Fibroblast of the conjunctiva (primary cell): ENCODE results near the gene MYT1.

Experiments
- DNase-seq: peaks from one replicate; pipeline ENCODE4 v3.0.0-alpha.2; 2010; ENCODE audit warnings: low read depth

Gene MYT1

DNA sequence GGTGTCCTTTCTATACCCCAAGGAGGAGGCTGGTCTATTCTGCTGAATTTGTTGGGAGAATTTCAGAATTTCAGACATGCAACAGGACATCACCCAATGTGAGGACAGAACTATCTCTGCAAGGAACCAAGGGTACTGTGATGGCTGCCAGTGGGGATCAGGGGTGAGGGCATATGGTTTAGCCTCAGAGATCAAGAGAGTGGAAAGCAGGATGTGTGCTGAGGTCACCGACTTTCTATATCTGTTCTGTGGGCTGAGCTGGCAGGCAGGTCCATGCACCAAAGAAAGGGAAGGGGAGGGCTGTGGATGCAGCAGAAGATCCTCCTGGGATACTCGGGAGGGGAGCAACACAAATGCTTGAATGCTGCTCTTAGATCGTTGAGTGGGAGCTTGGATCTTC, 28.8 kb downstream of the MYT1 start:
- no peak for DNase-seq

DNA sequence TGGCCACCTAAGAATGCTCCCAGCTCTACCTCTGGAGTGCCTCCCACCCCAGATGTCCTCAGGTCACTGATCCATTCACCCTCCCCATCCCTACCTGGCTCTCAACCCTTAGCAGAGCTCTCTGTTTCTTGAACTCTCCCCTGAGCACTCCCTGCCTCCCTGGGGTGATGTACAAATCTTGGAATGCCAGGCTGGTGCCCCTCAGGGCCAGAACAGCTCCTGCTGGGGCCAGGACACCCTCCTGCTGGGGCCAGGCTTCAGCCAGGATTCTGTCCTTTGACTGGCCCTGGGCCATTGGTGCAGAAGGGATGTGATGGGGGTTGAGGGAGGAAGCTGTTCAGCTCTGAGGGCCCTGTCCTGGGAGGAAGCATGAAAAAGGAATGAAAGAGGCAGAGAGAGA, 30.0 kb downstream of the MYT1 start:
- DNase-seq, result no peak

DNA sequence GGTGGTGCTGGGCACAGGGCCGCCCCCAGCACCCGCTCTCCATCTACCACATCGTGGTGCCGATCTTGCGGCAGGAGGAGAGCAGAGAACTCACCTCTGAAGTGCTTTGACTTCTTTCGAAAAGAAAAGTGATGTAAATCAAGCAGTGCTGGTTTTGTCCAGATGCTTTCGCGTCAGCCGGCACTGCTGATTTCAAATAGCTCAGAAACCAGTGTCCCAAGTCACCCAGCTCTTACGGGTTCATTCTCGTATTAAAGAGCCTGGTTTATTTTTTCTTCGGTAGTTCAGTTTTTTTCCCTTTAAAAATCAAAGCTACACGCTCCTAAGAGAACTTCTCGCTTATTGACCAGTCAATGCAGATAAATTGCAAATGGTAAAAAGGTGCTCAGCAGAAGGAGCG, 32.1 kb downstream of the MYT1 start:
- DNase-seq, result no peak

DNA sequence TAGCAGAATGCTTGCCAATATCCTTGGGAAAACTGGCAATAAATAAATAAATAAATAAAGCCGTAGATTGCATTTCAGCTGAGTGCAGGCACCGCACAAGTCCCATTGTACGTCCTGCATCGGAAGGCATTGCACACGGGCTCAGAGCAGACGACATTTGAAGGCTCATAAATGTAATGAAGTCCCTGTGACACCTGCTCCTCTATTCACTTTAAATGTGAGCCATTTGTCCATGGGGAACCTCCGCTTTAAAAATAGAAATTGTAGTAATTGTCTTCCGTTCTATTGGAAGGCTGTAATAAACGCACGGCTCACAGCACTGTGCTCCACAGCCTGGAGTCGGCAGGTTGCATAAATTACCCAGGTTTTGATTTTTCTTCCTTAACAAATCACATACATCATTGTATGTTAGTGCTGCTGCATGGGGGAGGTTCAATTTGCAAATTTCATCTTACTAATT, 32.6 kb downstream of the MYT1 start:
- no peak for DNase-seq

DNA sequence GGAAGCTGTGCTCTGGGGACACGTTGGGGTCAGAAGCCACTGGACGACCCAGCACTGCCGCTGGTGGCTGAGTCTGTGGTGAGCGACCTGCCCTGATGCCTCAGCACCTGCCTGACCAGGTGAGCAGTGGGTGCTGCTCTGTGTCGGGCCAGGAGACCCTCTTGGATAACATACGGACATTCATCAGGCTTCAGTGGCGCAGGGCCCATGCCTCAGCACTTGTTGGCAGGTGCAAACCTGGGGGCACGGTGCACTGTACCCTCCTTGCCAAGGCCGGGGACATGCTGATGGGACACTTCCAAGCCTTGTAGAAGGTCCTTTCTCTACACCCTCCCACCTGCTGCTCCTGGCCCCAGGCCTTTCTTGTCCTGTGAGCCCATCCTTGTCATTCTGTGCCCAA, 34.1 kb downstream of the MYT1 start:
- no peak for DNase-seq

DNA sequence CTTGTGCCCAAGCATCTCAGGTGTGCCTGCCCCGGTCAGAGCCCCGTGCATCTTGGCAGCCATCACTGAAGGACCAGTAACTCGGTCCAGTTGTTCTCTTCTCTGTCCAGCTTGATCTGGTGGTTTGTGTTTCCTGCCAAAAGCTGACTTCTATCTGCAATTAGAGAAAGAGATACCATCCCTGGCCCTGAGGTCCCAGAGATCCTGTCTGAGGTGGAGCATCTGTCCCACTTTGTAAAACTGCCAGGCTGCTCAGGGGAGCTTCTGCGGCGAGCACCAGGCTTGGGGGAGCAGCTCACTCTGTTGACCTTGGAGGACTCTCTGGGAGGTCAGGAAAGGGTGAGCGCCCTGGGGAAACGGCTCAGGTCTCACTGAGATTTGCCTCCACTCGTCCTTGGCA, 35.1 kb downstream of the MYT1 start:
- DNase-seq, result no peak

DNA sequence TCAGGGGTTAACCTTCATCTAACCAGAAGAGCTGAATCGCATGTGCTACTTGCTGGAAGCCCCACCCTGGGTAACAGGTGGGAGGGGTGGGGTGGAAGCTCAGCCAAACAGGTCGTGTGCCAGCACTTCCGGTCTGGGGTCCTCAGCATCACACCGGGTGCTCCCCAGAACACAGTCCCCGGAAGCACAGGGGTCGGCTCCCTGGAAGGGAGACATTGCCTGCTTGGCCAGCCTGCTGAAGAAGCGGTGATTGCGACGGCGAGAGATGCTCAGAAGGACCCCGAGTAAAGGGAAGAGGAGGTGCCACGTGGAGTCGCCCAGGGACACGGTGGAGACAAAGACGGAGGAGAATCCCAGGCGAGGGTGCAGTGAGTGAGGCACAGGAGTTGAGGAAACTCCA, 36.5 kb downstream of the MYT1 start:
- no peak for DNase-seq

DNA sequence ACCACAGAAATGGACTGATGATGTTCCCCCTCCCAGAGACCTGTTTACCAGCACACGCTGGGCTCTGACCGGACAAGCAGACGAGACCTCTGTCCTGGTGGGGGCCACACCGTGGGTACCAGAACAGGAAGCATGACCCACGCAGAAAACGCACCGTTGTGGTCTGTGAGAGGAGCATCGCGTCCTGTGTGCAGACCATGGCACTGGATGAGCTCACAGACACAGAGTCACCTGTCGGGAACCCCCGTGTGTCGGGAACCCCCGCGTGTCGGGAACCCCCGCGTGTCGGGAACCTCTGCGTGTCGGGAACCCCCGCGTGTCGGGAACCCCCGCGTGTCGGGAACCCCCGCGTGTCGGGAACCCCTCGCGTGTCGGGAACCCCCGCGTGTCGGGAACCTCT, 37.4 kb downstream of the MYT1 start:
- no peak for DNase-seq

DNA sequence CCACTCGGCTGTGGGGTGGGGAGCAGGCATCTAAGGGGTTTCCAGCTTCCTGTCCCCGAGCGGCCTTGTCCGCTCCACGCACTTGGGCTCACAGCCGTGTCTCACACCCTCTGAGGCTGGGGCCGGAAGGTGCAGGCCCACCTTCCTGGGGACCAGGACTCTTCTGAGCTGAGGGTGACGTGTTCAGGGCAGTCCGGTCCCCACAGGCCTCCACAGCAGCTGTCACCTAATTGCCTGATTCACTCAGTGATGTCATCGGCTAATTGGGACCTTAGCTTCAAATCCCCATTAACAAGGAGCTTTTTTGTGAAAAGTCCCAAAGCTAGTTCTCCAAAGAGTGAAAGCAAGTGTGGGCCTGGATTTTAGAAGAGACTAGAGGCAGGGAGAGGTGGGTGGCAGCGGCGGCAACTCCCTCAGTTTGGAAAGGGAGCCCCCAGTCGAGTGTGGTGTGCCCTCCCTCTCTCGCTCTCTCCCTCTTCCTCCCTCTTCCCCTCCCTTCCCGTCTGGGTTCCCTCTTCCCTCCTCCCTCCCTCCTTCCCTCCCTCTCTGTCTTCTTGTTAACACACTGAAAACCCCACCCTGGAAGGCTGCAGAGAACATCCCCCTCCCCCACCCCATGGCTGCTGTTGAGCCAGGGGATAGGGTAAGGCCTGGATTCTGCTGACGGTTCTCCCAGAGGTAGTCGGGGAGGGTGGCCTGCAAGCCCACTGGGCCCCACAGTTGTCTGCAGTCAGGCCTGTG, 39.0 kb downstream of the MYT1 start:
- no peak for DNase-seq

DNA sequence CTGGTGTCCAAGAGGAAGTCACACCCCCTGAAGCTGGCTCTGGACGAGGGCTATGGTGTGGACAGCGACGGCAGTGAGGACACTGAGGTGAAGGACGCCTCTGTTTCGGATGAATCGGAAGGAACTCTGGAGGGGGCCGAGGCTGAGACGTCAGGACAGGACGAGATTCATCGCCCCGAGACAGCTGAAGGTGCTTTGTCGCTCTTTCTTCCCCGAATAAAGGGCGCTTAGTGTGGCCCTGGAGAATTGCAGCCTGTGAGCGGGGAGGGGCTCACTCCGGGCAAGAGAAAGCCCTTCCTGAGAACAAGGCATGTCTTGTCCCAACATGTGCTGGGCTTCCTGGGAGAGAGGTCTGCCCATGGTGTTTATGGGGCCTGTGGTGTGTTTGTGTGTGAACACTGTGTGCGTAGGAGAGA, 41.4 kb downstream of the MYT1 start:
- no peak for DNase-seq

DNA sequence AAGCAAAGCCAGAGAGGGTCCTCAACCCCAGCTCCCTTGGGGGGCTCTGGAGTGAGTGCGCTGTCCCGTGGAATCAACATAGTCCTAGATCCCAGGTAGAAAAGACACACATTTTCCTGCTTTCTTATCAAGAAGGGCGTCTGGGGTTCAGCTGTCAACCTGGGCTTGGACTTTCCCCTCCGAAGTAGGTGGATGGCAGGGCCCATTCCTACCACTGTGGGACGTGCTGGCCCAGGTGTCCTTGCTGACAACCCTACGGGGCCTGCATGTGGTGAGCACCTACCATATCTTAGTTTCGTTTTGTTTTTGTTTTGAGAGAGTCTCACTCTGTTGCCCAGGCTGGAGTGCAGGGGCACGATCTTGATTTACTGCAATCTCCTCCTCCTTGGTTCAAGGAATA, 42.4 kb downstream of the MYT1 start:
- DNase-seq, result no peak

DNA sequence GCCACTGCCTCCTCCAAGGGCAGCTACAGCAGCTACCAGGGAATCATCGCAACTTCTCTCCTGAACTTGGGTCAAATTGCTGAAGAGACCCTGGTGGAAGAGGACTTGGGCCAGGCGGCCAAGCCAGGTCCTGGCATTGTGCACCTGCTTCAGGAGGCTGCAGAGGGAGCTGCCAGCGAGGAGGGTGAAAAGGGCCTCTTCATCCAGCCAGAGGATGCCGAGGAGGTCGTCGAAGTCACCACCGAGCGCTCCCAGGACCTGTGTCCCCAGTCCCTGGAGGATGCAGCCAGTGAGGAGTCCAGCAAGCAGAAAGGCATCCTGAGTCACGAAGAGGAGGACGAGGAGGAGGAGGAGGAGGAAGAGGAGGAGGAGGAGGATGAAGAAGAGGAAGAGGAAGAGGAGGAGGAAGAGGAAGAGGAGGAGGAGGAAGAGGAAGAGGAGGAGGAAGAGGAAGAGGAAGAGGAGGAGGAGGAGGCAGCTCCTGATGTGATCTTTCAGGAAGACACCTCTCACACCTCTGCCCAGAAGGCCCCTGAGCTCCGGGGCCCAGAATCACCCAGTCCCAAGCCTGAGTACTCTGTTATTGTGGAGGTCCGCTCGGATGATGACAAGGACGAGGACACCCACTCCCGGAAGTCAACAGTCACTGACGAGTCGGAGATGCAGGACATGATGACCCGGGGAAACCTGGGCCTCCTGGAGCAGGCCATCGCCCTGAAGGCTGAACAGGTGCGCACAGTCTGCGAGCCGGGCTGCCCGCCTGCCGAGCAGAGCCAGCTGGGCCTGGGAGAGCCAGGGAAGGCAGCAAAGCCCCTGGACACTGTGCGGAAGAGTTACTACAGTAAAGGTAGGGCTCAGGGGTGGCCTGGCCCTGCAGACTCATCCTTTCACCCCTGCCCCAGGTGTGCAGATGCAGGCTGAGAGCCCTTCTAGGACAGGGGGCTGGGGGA, 43.7 kb downstream of the MYT1 start:
- no peak for DNase-seq

DNA sequence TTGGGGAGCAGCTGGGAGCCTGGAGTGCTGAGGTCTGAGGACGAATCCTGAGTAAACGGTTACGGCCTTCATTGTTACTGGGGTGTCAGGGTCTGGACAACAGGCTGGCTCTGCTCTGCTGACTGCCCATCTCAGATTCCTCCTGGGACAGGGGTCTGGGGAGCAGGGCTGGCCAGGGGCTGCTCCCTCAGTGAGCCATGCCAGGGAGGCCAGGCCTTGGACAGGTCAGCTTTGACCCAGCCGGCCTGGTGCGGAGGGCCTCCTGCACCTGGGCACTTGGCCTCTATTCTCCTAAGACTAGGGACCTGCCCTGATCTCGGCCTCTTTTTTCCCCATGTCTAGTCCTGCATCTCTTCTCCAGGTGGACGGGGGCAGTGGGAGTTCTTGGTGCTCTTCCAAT, 44.9 kb downstream of the MYT1 start:
- DNase-seq, result no peak

DNA sequence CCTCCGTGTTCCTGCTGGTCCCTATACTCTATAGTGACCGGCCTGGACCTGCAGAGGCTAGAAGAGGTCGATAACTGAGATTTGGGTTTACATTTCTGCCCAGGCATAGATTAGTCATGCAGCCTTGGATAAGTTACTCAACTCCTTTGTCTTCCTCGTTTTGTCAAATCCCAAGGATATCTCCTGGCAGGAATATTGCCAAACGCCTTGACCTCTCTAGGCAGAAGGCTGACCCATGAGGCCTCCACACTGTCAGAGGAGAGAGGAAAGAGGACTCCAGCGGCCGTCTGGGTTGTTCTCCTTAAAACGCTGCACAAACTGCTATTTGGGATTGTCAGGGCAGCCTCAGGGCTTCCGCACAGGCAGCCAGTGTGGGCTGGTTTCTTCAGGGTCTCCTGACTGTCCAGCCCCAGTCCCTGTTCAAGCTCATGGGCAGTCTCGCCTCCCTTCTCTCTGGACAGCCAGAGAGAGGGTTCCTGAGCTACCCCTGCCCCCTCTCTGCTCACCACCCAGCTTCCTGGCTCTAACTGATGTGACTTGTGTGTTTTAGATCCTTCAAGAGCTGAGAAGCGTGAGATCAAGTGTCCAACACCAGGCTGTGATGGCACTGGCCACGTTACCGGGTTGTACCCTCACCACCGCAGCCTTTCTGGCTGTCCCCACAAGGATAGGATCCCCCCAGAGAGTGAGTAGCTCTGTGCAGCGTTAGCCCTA, 46.6 kb downstream of the MYT1 start:
- DNase-seq, result no peak

DNA sequence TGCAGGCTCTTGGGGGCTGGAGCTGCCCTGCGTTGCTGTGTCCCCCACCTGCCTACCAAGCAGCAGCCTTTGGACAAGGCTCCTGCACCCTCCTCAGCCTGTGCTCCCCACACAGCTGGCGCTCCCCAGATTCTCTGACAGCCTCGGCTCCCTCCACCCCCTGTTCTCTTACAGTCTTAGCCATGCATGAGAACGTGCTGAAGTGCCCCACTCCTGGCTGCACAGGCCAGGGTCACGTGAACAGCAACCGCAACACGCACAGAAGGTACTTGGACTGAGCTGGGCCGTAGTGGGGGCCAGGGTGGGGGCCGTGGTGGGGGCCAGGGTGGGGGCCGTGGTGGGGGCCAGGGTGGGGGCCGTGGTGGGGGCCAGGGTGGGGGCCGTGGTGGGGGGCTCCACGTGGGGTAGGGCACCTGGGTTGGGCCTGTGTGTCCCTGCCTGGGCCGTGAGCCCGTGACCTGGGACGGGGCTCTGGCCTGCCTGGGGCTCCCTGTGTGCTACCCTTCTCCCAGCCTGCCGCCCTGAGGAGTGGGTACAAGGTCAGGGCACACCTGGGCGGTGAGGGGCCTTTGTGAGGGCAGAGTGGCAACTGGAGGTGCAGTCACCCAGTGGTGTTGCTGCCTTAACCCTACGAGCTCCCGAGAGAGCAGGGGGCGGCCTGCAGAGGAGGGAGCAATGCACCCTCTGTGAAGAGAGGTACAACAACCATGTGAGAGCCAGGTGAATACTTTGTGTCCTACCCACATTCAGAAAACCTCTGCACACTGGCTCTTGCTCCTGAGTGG, 47.8 kb downstream of the MYT1 start:
- DNase-seq, result no peak

DNA sequence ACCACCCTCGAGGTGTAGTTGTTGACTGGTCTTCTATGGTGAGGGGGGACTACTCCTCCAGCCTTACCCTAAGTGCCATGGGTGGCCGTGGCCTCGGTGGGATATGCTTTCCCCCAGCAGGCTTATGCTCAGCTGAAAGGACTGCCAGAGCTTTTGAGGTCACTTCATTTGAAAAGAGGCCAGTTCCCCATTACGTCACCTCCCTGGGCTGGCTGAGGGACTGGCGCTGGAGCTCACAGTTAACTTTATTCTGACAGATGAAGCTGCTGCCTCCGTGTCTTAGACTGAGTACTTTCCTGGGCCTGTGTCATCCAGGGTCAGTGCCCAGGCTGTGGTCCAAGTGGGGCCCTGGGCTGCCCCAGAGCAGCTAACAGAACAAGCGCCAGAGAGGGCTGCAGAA, 48.5 kb downstream of the MYT1 start:
- peak; percentile 2 for DNase-seq

DNA sequence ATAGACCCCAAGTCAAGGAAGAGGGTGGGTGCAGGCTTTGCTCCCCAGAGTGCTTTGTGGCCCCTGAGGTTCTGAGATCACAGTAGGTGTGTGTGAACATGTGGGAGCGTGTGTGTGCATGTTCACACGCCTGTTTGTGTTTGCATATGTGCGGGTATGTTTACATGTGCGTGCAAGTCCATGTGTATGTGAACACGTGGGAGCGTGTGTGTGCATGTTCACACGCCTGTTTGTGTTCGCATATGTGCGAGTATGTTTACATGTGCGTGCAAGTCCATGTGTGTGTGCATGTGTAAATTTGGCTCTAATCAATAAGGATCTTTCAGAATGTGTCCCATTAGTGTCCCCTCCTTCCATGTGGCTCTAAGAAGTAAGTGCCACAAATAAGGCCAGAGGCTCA, 49.9 kb downstream of the MYT1 start:
- no peak for DNase-seq

DNA sequence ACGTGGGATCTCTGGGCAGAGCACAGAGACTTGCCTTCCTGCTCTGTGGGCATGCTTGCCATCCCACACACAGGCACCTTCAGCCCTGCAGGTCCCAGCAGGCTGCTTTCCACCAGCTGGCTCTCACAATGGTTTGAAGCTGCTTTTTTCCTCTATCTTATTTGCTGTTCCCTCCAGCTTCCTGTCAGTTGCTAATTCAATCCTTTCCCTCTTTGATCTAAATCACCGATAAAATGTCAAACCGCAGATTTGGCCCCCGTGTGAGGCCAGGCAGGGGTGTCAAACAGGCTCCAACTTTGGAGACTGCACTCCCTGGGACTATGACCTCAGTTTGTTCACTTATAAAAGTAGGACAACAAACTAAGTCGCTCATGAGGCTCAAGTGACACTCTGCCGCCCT, 50.7 kb downstream of the MYT1 start:
- DNase-seq, result no peak

DNA sequence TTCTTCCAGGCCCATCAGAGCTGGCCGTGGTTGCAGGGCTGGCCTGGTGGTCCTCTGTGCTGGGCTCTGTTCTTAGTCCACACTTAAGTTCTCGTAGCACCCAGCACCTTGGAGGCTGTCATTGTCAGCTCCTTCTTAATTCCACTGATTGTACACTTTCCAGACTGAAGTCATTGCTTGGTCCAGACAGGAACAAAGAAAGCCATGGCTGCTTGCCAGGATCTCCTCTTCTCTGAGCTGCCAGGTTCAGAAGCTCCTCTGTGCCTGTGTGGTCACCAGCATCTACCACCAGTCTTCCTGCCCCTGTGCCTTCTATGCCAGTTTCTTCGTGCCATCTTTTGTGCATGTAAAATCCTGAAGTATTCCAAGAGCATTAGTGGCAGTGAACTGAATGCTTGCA, 51.8 kb downstream of the MYT1 start:
- no peak for DNase-seq

DNA sequence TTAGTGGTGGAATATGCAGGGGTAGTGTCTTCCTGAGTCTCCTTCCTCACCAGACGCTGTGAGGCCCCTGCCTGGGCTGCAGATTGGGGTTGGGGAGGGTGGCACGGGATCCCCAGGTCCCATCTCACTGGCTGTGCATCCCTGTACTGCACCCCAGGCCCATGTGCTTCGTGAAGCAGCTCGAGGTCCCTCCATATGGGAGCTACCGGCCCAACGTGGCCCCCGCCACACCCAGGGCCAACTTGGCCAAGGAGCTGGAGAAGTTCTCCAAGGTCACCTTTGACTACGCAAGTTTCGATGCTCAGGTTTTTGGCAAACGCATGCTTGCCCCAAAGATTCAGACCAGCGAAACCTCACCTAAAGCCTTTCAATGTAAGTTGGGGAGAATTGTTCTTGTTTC, 52.7 kb downstream of the MYT1 start:
- no peak for DNase-seq

DNA sequence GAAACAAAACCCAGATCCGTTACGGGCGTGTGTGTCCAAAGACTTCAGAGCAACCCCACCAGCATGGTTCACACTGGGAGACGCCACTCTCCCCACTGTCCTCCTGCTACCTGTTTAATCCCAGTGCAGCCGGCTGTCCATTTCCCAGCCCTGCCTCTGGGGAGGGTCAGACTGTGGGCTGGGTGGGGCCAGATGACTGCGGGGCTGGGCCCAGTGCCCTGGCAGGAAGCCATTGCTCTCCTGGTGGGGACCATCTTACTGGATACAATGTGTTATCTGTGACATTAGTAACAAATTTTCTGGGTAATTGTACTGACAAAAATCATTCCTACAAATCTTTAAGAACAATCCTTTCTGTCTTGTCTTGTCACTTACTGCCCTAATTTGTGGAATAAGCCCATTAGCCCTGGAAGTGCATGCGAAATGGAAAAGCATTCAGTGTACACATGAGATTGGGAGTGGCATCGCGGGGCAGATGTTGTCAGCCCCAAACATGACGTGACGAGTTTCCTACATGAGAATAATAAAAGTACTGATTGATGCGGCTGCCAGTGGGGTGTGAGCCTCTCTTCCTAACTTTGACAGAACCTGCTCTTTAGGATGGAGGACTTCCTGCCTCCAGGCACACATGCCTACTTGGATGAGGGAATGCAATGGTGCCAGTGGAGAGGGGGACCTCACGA, 53.4 kb downstream of the MYT1 start:
- DNase-seq, result no peak
